HG03439 (cell line): ENCODE data around the gene MELK.
A peak's percentile ranks its signal among the peaks of the same experiment; 100 is the strongest.
"Not testable (repeated sequence)": the region's sequence is repeated elsewhere in the genome, so short reads cannot be mapped to it uniquely, and the experiment has no call there.

Experiments used
- ATAC-seq: cut with Tn5 transposase; IDR thresholded peaks from one replicate; pipeline ENCODE4 v1.9.1; 2021; ENCODE audit warnings: mild to moderate bottlenecking, moderate library complexity; ENCODE audit not compliant: unreplicated experiment

MELK gene

GRCh38 chr9:36572515-36573418 is at the start of gene MELK:
MELK (plus strand) TSS chr9:36572895; CDS start chr9:36581682, 8,787 bp downstream.
- peak; percentile 71 for ATAC-seq

GRCh38 chr9:36530224-36530623 is 42.5 kb upstream of the MELK start:
- no peak for ATAC-seq

GRCh38 chr9:36532353-36532752 is 40.3 kb upstream of the MELK start:
- no peak for ATAC-seq

- not testable (repeated sequence) for ATAC-seq
These were observed 39.0 kb upstream of the MELK start for GRCh38 chr9:36533726-36534125.

- no peak for ATAC-seq
These were observed 37.6 kb upstream of the MELK start for GRCh38 chr9:36535107-36535506.

- ATAC-seq = no peak
These were observed 34.8 kb upstream of the MELK start for GRCh38 chr9:36537861-36538260.

- ATAC-seq = no peak
These were observed 30.3 kb upstream of the MELK start for GRCh38 chr9:36542355-36542754.

GRCh38 chr9:36543916-36544315 is 28.8 kb upstream of the MELK start:
- ATAC-seq = no peak

- no peak for ATAC-seq
These were observed 25.1 kb upstream of the MELK start for GRCh38 chr9:36547598-36547997.

GRCh38 chr9:36548454-36548853 is 24.2 kb upstream of the MELK start:
- ATAC-seq = no peak

GRCh38 chr9:36550135-36550534 is 22.6 kb upstream of the MELK start:
- no peak for ATAC-seq

- peak; percentile 65 for ATAC-seq
These were observed 22.0 kb upstream of the MELK start for GRCh38 chr9:36550631-36551098.

- ATAC-seq = no peak
These were observed 21.6 kb upstream of the MELK start for GRCh38 chr9:36551129-36551528.

- no peak for ATAC-seq
These were observed 20.8 kb upstream of the MELK start for GRCh38 chr9:36551910-36552309.

GRCh38 chr9:36559036-36559695 is 13.5 kb upstream of the MELK start:
- ATAC-seq = no peak

- no peak for ATAC-seq
These were observed 11.9 kb upstream of the MELK start for GRCh38 chr9:36560771-36561170.

- not testable (repeated sequence) for ATAC-seq
These were observed 9.9 kb upstream of the MELK start for GRCh38 chr9:36562801-36563200.

GRCh38 chr9:36566813-36567221 is 5.9 kb upstream of the MELK start:
- ATAC-seq = no peak

GRCh38 chr9:36568681-36569080 is 4.0 kb upstream of the MELK start:
- not testable (repeated sequence) for ATAC-seq

- no peak for ATAC-seq
These were observed 1.4 kb upstream of the MELK start for GRCh38 chr9:36571333-36571732.

- ATAC-seq = not testable (repeated sequence)
These were observed 1.4 kb downstream of the MELK start for GRCh38 chr9:36574045-36574444.

GRCh38 chr9:36575411-36575882 is 2.8 kb downstream of the MELK start:
- ATAC-seq = no peak
